ENCODE measurements around the gene ABCG8.

Gene ABCG8

DNA sequence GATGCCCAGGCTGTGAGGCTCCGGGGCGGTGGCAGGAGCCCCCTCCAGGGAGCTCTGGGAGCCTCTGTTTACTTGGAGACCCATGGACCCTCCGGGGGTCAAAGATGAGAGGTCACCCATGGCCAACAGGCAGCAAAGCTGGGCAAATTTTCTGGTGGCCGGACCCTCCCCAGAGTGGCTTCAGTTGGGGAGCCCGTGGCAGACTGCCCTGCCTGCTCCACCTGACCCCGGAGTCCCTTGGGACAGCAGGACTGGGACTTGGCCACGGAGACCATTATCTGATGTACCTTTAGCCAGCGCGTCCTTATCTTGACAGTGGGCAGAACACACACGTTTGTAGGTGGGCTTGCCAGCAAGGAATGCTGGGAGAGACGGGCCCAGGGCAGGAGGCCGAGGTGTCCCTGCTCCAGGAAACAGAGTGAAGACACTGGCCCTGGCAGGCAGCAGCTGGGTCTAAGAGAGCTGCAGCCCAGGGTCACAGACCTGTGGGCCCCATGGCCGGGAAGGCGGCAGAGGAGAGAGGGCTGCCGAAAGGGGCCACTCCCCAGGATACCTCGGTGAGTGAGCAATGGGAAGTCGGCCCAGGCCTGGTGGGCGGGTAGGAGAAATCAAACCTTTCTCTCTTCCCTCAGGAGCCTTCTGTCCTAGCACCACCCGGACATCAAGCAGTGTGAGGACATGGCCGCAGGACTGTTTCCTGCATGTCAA is at the start of gene ABCG8, which contains the start of gene ABCG5:
Gene ABCG8 (plus strand): TSS at position 412 of the 708 bp plus-strand sequence. CDS start 83 bp downstream, at position 495.
Gene ABCG5 (minus strand): TSS at position 280 of the 708 bp plus-strand sequence. CDS start 160 bp downstream, at position 120.
- no peak for DNase-seq (ENCODE audit: low read depth in 2 of 2)

DNA sequence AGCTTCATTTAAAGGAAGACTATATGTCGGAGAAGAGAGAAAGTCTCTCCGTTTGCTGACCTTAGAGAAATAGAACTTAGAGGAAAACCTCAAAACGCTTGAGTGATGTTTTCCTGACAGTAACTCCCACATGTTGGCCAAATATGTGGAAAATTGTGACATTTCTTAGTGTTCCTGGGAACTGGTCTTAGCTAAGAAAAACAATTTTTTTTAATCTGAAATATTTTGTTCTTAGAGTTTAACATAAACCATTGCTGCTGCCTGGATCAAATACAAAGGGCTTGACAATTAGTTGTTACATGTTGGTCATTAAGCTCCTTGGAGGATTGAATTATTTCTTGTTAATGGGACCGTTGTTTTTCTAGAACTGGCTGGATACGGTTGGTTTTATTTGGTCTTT is 48.6 kb upstream of the ABCG8 start:
- DNase-seq (ENCODE audit: low read depth in 2 of 2), result no peak

GRCh38 chr2:43791035-43791765 is 47.6 kb upstream of the ABCG8 start:
- DNase-seq (ENCODE audit: low read depth in 2 of 2), result no peak

GRCh38 chr2:43792653-43793052 is 46.1 kb upstream of the ABCG8 start:
- DNase-seq (ENCODE audit: low read depth in 2 of 2), result no peak

- DNase-seq (ENCODE audit: low read depth in 2 of 2), result no peak
These were observed 43.8 kb upstream of the ABCG8 start for GRCh38 chr2:43794956-43795355.

DNA sequence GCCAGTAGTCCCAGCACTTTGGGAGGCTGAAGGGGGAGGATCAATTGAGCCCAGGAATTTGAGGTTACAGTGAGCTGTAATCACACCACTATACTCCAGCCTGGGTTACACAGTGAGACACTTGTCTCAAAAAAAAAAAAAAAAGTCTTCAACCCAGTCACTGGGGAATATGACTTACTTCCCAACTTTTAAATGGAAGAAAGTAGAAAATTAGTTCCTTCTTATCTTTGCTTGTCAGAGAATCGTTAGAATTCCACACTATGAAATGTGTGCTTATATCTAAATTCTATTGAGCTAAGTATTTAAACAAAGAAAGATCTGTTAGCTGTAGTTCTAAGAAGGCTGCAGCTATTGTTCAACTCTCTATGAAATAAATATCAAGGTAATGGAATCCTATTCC is 42.6 kb upstream of the ABCG8 start:
- DNase-seq (ENCODE audit: low read depth in 2 of 2), result no peak

DNA sequence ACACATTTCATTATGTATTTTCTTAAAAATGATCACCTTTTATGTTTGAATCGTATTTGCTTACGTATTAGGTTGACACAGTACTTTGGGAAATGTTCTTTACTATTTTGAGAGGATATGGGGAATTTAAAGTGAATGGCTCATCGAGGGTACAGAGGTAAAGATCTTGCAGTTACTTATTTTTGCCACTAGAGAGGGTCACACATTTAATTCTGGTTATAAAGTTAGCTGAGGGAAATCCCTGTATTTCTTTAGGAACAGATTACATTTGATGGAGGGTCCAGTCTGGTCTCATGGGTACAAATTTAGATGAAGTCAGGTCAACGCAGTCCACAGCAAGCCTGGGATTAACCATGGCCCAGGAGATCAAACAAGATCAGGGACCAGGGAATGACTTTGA is 40.5 kb upstream of the ABCG8 start:
- DNase-seq (ENCODE audit: low read depth in 2 of 2), result no peak

DNA sequence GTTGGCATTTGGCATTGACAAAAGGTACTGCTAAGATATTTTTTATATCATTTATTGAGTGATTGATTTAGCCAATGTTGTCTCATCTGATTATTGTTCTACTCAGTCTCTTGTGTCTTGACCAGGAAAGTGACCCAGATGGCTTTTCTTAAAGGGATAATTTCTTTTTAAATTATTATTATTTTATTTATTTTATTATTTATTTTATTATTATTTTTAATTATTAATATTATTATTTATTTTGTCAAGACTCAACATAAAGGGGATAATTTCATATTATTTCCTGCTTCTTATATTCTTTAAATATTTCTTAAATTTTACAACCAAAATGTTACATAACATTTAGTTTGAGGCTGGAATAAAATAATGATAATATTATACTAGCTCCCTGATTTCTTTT is 37.9 kb upstream of the ABCG8 start:
- DNase-seq (ENCODE audit: low read depth in 2 of 2), result no peak

- no peak for DNase-seq (ENCODE audit: low read depth in 2 of 2)
These were observed 36.6 kb upstream of the ABCG8 start for GRCh38 chr2:43802135-43802534.

DNA sequence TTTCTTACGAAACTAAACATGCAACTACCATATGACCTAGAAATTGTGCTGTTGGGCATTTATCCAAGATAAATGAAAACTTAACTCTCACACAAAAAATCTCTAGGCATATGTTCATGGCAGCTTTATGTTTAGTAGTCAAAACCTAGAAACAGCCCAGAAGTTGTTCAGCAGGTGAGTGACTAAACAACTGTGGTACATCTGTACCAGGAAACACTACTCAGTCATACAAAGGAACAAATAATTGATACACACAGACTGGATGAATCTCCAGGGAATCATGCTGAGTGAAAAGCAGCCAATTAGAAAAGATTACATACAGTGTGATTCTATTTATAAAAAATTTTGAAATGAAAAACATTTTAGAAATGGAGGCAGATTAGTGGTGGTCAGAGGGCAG is 35.7 kb upstream of the ABCG8 start:
- DNase-seq (ENCODE audit: low read depth in 2 of 2), result no peak

- DNase-seq (ENCODE audit: low read depth in 2 of 2), result no peak
These were observed 32.1 kb upstream of the ABCG8 start for GRCh38 chr2:43806719-43807031.

DNA sequence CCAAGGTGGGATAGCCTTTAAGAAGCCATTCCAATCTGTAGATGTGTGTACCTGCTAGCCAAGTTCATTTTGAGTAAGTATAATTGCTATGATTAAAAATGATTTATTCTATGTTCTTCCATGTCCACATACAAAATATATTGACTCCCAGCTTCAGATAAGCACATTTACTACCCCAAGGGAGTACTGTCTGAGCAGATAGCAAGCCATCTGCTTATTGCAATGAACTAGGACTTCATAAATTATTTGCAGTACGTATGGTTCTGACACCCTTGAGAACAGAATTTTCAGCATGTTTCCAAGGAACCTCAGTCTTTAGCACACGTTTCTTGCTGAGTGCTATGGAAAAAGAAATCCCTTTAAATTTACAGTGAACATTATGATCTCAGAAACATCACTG is 28.3 kb upstream of the ABCG8 start:
- no peak for DNase-seq (ENCODE audit: low read depth in 2 of 2)

- DNase-seq (ENCODE audit: low read depth in 2 of 2), result no peak
These were observed 27.9 kb upstream of the ABCG8 start for GRCh38 chr2:43810888-43811287.

DNA sequence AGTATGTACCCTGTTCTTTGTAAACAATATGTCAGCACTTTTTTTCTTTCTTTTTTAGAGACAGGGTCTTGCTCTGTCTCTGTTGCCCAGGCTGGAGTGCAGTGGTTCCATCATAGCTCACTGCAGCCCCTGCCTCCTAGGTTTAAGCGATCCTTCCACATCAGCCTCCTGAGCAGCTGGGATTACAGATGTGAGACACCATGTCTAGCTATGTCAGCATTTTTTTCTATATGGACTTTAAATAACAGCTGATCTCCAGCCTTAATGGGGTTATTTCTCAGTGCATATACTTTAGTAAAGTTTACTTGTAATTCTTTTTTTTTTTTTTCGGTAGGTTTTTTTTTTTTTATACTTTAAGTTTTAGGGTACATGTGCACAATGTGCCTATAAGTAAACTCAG is 26.8 kb upstream of the ABCG8 start:
- DNase-seq (ENCODE audit: low read depth in 2 of 2), result no peak

GRCh38 chr2:43812947-43813346 is 25.8 kb upstream of the ABCG8 start:
- DNase-seq (ENCODE audit: low read depth in 2 of 2), result no peak

GRCh38 chr2:43814711-43815110 is 24.1 kb upstream of the ABCG8 start:
- no peak for DNase-seq (ENCODE audit: low read depth in 2 of 2)

DNA sequence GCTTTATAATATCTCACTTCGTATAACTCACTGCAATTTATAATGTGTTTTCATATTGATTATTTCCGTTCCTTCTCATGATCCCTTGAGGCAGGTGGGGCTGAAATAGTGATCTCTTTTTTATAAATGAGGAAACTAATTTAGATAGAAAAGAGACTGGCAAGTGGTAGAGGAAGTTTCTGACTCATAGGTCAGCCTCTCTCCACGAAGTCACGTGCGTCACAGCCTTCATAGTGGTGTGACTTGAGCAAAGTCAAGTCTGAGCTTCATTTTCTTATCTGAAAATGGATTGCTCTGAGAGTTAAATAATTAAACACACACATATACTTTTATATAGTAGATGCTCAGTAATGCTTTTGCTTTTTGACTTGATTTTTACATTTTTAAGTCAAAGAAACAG is 20.0 kb upstream of the ABCG8 start:
- no peak for DNase-seq (ENCODE audit: low read depth in 2 of 2)

DNA sequence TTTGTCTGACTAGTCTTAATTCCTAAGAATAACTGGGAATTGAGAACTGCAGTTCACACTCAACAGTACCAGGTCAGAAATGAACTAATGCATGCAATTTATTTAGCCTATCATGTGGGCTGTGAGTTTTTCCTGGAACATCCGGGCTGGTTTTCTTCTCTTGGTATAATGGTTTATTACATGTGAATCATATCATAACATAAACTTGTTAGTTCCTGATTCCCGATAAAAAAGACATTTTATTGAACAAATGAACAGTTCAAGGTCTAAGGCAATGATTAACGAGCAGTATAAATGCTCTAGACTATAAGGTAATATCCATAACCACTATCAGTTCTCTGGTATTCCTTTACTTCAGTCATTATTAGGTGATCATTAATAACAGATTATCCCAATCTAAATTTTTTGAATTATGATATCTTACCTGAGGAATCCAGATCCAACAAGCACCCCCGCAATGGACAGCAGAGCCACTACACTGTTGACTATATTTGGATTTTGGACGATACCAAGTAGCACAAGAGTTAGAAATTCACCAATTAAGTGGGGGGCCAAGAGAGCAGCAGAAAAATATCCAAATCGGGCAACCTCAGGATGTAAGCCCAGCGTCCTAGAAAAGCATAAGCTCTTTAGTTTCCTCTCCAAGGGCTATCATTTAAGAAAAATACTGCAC is 19.1 kb upstream of the ABCG8 start:
- DNase-seq (ENCODE audit: low read depth in 2 of 2), result no peak

GRCh38 chr2:43822839-43823238 is 15.9 kb upstream of the ABCG8 start:
- no peak for DNase-seq (ENCODE audit: low read depth in 2 of 2)

DNA sequence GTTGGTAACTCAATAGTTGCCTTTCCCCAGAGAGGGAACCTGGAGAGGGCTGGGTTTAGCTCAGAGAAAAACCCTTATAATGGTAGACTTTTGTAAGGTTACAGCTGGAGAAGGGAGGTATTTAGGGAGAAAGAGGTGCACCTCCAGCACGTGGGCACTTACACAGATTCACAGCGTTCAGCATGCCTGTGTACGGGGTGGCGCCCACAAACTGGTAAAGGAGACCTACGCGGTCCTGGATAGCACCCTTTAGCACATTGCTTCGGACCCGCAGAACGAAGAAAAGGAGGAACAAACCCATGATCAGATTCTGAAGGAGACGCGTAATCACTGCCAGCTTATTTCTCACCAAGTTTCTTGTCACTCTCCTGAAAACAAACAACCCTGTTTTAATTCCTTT is 15.0 kb upstream of the ABCG8 start:
- DNase-seq (ENCODE audit: low read depth in 2 of 2), result no peak

DNA sequence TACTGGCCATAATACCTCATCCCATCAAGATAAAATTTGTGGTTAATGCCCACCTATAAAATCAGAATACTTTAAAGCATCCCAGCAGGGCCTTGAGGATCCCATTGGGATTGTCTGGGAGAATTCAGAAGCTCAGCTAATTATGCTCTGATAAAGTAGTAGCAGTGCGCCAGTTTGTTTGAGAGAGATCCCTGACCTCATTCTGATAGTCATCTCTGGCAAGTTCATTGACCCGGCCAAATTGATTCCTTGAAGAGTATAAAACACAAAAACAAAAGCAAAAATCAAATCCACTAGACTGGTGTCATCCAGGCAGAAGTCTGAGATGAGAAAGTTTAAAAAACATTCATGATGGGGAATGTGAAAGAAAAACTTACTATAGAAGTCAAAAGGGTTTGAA is 14.3 kb upstream of the ABCG8 start:
- DNase-seq (ENCODE audit: low read depth in 2 of 2), result no peak

GRCh38 chr2:43824951-43825493 is 13.7 kb upstream of the ABCG8 start:
- DNase-seq (ENCODE audit: low read depth in 2 of 2), result no peak

DNA sequence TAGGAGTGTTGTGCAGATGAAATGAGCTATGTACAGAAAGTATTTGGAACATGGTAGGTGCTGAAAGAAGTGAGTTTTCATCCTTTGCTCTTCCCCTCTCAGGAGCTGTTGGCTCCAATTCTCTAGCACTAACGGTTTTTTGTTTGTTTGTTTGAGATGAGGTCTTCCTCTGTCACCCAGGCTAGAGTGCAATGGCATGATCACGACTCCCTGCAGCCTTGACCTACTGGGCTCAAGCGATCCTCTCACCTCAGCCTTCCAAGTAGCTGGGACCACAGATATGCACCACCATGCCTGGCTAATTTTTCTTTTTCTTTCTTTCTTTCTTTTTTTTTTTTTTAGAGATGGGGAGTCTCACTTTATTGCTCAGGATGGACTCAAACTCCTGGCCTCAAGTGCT is 12.9 kb upstream of the ABCG8 start:
- DNase-seq (ENCODE audit: low read depth in 2 of 2), result no peak
